ENCODE results near the gene MYH14.

Gene MYH14

GRCh38 chr19:50326101-50326664, 122.8 kb downstream of the MYH14 start:
- TF ChIP-seq, protein P1, sequence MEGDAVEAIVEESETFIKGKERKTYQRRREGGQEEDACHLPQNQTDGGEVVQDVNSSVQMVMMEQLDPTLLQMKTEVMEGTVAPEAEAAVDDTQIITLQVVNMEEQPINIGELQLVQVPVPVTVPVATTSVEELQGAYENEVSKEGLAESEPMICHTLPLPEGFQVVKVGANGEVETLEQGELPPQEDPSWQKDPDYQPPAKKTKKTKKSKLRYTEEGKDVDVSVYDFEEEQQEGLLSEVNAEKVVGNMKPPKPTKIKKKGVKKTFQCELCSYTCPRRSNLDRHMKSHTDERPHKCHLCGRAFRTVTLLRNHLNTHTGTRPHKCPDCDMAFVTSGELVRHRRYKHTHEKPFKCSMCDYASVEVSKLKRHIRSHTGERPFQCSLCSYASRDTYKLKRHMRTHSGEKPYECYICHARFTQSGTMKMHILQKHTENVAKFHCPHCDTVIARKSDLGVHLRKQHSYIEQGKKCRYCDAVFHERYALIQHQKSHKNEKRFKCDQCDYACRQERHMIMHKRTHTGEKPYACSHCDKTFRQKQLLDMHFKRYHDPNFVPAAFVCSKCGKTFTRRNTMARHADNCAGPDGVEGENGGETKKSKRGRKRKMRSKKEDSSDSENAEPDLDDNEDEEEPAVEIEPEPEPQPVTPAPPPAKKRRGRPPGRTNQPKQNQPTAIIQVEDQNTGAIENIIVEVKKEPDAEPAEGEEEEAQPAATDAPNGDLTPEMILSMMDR (IDR thresholded peaks at IDR 0.05; ENCODE audit: low read depth, low read length, poor library complexity, severe bottlenecking): no peak
- TF ChIP-seq EZH2phosphoT487 (IDR thresholded peaks at IDR 0.05; ENCODE audit: borderline replicate concordance, low read length): no peak
- Histone ChIP-seq H3K4me3 (ENCODE audit: low read length) (peak overlapping the region; percentile 68), H3F3A (ENCODE audit: control insufficient read depth, insufficient read depth) (peaks cover 8% of the 10 kb centered on the region; the same call in 1 of the 2 replicates)

GRCh38 chr19:50327013-50327412, 123.6 kb downstream of the MYH14 start:
- TF ChIP-seq EZH2phosphoT487 (IDR thresholded peaks at IDR 0.05; ENCODE audit: borderline replicate concordance, low read length): no peak
- TF ChIP-seq, protein P1 (IDR thresholded peaks at IDR 0.05; ENCODE audit: low read depth, low read length, poor library complexity, severe bottlenecking): no peak
- H3K4me3 ChIP-seq (ENCODE audit: low read length): peak overlapping the region; percentile 68
- no peak overlapping the region for H3K27ac ChIP-seq (ENCODE audit: low read depth, low read length)
- H3K9me2 ChIP-seq (replicated peaks; ENCODE audit: control insufficient read depth, low read length): no peaks in the 10 kb centered on the region
- H3K4me1 ChIP-seq (ENCODE audit: control insufficient read depth, low read length): peaks cover 56% of the 10 kb centered on the region
- no peaks in the 10 kb centered on the region for H3K9me3 ChIP-seq (ENCODE audit: control insufficient read depth, insufficient read depth, low read length)
- H3K36me3 ChIP-seq (ENCODE audit: control insufficient read depth, low read length): peaks cover 2% of the 10 kb centered on the region; the same call in 1 of the 2 replicates
- H3F3A ChIP-seq (ENCODE audit: control insufficient read depth, insufficient read depth): peaks cover 15% of the 10 kb centered on the region
- peak overlapping the region; percentile 63 for H3K4me2 ChIP-seq (ENCODE audit: low read length)
- peaks cover 7% of the 10 kb centered on the region for H3K79me2 ChIP-seq (ENCODE audit: control insufficient read depth, low read length)
- peaks cover 25% of the 10 kb centered on the region for H3K27me3 ChIP-seq (ENCODE audit: control insufficient read depth, low read length)
- H4K20me1 ChIP-seq (ENCODE audit: control insufficient read depth, insufficient read depth, low read depth, low read length): peaks cover 19% of the 10 kb centered on the region

More at GRCh38 chr19:50326101-50326664, 122.8 kb downstream of the MYH14 start:
- no peaks in the 10 kb centered on the region for H3K36me3 ChIP-seq (ENCODE audit: control insufficient read depth, low read length)
- peaks cover 48% of the 10 kb centered on the region for H3K4me1 ChIP-seq (ENCODE audit: control insufficient read depth, low read length)
- H3K9me3 ChIP-seq (ENCODE audit: control insufficient read depth, insufficient read depth, low read length): no peaks in the 10 kb centered on the region
- H3K4me2 ChIP-seq (ENCODE audit: low read length): peak overlapping the region; percentile 63
- H3K79me2 ChIP-seq (ENCODE audit: control insufficient read depth, low read length): 0 out of 2 replicates have a peak, but pooled peaks cover 3% of the 10 kb centered on the region
- peaks cover 25% of the 10 kb centered on the region for H3K27me3 ChIP-seq (ENCODE audit: control insufficient read depth, low read length)
- peaks cover 16% of the 10 kb centered on the region for H4K20me1 ChIP-seq (ENCODE audit: control insufficient read depth, insufficient read depth, low read depth, low read length)
- H3K9me2 ChIP-seq (replicated peaks; ENCODE audit: control insufficient read depth, low read length): no peaks in the 10 kb centered on the region
- H3K27ac ChIP-seq (ENCODE audit: low read depth, low read length): no peak overlapping the region

DNA sequence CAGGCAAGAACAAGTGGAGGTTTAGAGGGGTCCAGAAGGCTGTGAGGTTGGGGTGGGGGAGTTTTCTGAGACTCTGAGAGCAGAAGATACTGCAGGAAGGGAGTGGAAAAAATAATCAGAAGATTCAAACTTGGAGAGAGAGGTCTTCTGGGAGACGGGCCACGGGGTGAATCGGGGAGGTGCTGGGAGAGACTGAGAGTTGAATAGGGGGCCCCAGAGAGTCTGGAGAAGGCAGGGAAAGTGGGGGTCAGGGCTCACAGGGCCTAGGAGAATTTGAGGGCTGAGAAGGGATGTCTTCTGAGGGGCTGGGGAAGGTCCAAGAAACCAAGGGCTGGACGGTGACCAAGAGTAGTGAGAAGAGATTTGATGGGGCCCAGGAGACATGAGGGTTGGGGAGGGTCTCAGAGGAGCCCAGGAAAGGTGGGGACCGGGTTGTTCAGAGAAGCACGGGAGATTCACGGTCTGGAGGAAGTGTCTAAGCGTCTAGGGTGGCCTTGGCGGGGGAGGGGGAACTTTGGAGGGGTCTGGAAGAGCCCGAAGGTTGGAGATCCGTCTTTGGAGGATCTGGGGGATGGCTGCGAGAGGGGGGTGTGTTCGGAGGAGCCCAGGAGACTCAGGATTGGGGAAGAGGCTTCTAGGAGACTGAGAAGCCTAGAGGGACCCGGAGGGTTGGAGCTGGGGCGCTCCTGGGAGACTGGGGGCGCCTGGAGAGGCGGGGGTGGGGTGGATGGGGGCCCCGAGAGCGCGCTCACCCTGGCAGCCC, 124.2 kb downstream of the MYH14 start:
- Histone ChIP-seq H3K27me3 (ENCODE audit: control insufficient read depth, low read length) (peaks cover 25% of the 10 kb centered on the region), H3K79me2 (ENCODE audit: control insufficient read depth, low read length) (peaks cover 13% of the 10 kb centered on the region), H3F3A (ENCODE audit: control insufficient read depth, insufficient read depth) (peaks cover 16% of the 10 kb centered on the region), H3K27ac (ENCODE audit: low read depth, low read length) (no peak overlapping the region), H4K20me1 (ENCODE audit: control insufficient read depth, insufficient read depth, low read depth, low read length) (peaks cover 24% of the 10 kb centered on the region), H3K9me2 (replicated peaks; ENCODE audit: control insufficient read depth, low read length) (no peaks in the 10 kb centered on the region), H3K4me3 (ENCODE audit: low read length) (peak overlapping the region; percentile 68), H3K4me1 (ENCODE audit: control insufficient read depth, low read length) (peaks cover 62% of the 10 kb centered on the region), H3K9me3 (ENCODE audit: control insufficient read depth, insufficient read depth, low read length) (no peaks in the 10 kb centered on the region), H3K4me2 (ENCODE audit: low read length) (peak overlapping the region; percentile 63), H3K36me3 (ENCODE audit: control insufficient read depth, low read length) (peaks cover 8% of the 10 kb centered on the region)
- TF ChIP-seq, protein P1 (IDR thresholded peaks at IDR 0.05; ENCODE audit: low read depth, low read length, poor library complexity, severe bottlenecking): no peak
- no peak for TF ChIP-seq EZH2phosphoT487 (IDR thresholded peaks at IDR 0.05; ENCODE audit: borderline replicate concordance, low read length)

Data from DOHH2 (cell line).